Astrocyte of the spinal cord (primary cell): Measurements from ENCODE around the gene TELO2.
A peak's percentile ranks its signal among the peaks of the same experiment; 100 is the strongest.

Experiments
- DNase-seq: peaks from one replicate; pipeline ENCODE4 v3.0.0; 2011; ENCODE audit warnings: low read depth, low spot score
- H3K4me3 ChIP-seq: 2 replicates; pipeline ENCODE4 v1.5.1; 2011; ENCODE audit warnings: low read depth, mild to moderate bottlenecking, low read length, moderate library complexity
- in situ Hi-C: cut with HindIII; loops from 2 replicates; pipeline ENCODE4 v1.10.0; 2017; ENCODE audit warnings: low sequenced_read_pairs
- TF ChIP-seq, protein P1 (sequence below): IDR thresholded peaks from 2 replicates; pipeline ENCODE4 v1.5.1; 2012; ENCODE audit warnings: low read depth, mild to moderate bottlenecking, low read length, inconsistent platforms

TELO2 gene

DNA sequence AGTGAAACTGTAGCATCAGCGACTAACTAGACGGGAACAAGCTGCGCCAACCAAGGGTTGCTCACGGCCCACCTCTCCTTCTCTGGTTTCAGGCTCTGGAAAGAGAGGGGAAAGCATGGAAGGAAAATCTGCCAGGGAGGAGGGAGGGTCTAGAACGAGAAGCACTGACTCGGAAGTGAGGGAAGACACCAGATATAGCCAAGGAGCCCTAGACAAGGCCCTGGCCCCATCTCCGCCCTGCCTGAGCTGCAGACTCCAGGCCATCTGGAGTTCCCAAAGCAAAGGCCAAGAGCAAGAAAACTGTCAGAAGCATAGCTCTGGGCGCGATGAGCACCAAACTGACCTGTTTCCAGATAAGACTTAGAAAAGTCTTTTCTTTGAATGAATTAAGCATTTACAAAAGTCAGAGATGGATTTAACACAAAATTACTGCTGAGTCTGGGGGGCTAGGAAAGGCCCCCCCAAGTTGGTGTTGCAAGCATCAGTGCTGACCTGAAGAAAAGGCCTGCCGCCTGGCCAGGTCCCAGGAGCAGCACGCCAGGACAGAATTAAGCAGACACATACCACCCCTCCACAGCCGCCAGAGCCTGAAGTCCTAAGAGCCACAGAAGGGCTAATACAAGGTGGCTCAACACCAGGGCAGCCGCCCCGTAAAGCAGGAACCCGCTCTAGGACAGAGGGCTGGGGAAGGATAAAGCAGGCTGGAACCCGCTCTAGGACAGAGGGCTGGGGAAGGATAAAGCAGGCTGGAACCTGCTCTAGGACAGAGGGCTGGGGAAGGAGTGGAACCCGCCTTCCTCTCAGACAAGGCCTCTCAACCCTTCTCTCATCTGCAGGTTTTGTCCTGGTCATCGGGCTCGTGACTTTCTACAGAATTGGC is 61.0 kb downstream of the TELO2 start:
- H3K4me3 ChIP-seq, result no peak overlapping the region
- in situ Hi-C loops, result no loop called here
- TF ChIP-seq, protein P1, sequence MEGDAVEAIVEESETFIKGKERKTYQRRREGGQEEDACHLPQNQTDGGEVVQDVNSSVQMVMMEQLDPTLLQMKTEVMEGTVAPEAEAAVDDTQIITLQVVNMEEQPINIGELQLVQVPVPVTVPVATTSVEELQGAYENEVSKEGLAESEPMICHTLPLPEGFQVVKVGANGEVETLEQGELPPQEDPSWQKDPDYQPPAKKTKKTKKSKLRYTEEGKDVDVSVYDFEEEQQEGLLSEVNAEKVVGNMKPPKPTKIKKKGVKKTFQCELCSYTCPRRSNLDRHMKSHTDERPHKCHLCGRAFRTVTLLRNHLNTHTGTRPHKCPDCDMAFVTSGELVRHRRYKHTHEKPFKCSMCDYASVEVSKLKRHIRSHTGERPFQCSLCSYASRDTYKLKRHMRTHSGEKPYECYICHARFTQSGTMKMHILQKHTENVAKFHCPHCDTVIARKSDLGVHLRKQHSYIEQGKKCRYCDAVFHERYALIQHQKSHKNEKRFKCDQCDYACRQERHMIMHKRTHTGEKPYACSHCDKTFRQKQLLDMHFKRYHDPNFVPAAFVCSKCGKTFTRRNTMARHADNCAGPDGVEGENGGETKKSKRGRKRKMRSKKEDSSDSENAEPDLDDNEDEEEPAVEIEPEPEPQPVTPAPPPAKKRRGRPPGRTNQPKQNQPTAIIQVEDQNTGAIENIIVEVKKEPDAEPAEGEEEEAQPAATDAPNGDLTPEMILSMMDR, result no peak
- no peak for DNase-seq

DNA sequence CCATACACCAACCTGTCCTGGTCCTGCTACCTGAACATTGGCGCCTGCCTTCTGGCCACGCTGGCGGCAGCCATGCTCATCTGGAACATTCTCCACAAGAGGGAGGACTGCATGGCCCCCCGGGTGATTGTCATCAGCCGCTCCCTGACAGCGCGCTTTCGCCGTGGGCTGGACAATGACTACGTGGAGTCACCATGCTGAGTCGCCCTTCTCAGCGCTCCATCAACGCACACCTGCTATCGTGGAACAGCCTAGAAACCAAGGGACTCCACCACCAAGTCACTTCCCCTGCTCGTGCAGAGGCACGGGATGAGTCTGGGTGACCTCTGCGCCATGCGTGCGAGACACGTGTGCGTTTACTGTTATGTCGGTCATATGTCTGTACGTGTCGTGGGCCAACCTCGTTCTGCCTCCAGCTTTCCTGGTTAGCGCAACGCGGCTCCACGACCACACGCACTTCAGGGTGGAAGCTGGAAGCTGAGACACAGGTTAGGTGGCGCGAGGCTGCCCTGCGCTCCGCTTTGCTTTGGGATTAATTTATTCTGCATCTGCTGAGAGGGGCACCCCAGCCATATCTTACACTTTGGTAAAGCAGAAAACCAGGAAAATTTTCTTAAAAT is 61.8 kb downstream of the TELO2 start:
- in situ Hi-C loops, result no loop called here
- no peak for DNase-seq
- TF ChIP-seq, protein P1, result no peak
- no peak overlapping the region for H3K4me3 ChIP-seq

DNA sequence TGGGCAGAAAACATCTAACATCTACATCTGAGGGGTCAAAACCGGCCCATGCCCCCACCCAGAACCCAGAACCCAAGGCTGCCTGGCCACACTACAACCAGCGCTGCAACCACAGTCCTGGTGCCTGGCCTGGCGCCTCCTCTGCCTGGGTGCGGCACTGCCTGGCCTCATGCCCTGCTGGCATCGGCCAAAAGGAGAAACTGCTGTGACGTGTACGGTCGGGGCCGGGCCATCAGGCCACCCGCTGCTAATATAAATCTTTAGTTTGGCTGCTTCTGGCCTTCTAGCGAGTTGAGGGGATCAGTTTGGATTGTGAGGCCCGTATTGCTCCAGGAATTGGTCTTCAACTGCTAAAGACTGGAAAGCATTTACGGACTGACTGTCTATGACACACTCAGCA is 63.1 kb downstream of the TELO2 start:
- TF ChIP-seq, protein P1, result no peak
- peak; percentile 29 for DNase-seq
- no peak overlapping the region for H3K4me3 ChIP-seq
- in situ Hi-C loops, result no loop called here

DNA sequence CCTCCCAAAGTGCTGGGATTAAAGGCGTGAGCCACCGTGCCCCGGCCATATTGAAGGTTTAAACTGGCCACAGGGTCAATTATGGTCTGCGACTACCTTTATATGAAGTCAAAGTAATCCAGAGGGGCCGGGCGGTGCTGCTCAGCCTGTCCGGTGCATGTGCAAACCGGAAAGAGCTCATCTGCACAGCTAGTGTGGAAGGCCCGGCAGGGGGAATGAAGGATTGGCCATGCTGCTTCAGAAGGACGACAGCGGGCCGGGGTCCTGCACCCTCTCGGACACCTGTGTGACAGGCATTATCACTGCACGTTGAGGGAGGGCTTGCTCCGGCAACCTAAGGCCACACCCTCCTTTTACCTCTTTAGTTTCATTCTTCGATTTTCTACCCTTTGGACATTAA is 63.9 kb downstream of the TELO2 start:
- in situ Hi-C loops, result no loop called here
- TF ChIP-seq, protein P1, result no peak
- H3K4me3 ChIP-seq, result no peak overlapping the region
- DNase-seq, result no peak

DNA sequence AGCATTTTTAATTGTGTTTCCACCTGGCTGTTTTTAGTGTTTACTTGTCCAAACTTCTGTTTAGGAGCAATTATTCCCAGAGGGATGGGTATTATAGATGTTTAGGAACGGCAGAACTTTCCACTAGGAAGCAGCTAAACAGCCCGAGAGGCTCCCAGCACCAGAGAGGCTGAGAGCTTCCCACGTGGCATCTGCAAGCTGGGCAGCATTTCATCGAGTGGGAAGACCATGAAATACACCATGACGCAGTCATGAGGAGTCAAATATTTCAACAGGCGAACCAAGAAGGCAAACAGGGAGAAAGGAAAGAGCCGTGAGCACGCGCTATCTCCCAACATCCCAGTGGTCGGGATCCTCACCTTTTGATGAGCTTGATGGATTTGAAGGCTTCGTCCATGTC is 64.4 kb downstream of the TELO2 start:
- TF ChIP-seq, protein P1, result no peak
- H3K4me3 ChIP-seq, result no peak overlapping the region
- in situ Hi-C loops, result no loop called here
- DNase-seq, result no peak

DNA sequence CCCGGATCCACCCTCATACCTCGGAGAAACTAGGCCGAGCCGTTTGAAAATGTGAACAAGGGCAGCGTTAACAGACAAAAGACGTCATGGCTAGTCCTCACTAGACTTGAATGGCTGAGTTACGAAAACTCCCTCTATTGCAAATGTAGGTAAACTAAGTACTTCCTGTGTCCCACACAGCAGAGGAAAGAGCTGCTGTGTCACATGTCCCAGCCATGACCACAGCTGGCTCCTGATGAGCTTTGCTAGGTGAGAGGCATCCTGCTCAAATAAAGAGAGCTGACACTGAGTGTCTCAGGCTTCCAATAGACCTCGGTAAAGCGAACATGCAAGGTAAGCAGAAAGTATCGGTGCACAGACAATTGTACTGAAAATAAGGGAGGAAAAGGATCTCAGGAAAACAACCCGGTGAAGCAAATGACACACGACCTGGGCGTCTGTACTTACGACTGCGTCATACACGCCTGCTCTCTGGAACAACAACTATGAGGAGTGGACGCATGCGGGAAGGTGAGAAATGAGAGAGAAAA is 66.4 kb downstream of the TELO2 start:
- in situ Hi-C loops, result no loop called here
- TF ChIP-seq, protein P1, result no peak
- H3K4me3 ChIP-seq, result no peak overlapping the region
- no peak for DNase-seq
